Activated T-helper 2 cell treated with anti-CD3 and anti-CD28 coated beads, Interferon-gamma antibody, Interleukin-2, Interleukin-4, amounts not matched to agents 10 μg/mL and 5 μg/mL and 100 μg/mL, durations not matched to agents 14 hours and 24 hours and 36 hours (primary cell): Measurements from ENCODE around the gene PACSIN2. TPM values are rescaled to one million over a fixed set of nuclear protein-coding genes. Genes with fewer than 3 reads are reported as not detected.
"Not testable (repeated sequence)": the region's sequence is repeated elsewhere in the genome, so short reads cannot be mapped to it uniquely, and the experiment has no call there.

Experiments used
- DNase-seq: peaks from one replicate; pipeline ENCODE4 v3.0.0; 2021; ENCODE audit warnings: low spot score
- H3K27ac Mint-ChIP-seq: one replicate; pipeline ENCODE4 v1.8.0; 2021; ENCODE audit warnings: mixed read lengths
- H3K27me3 Mint-ChIP-seq: one replicate; pipeline ENCODE4 v1.8.0; 2021; ENCODE audit warnings: low read depth, mixed read lengths
- H3K36me3 Mint-ChIP-seq: one replicate; pipeline ENCODE4 v1.8.0; 2021; ENCODE audit warnings: low read depth, mixed read lengths
- H3K4me1 Mint-ChIP-seq: one replicate; pipeline ENCODE4 v1.8.0; 2021; ENCODE audit warnings: low read depth, mixed read lengths
- H3K4me3 Mint-ChIP-seq: one replicate; pipeline ENCODE4 v1.8.0; 2021; ENCODE audit warnings: low read depth, mild to moderate bottlenecking, moderate library complexity, mixed read lengths
- H3K9me3 Mint-ChIP-seq: one replicate; pipeline ENCODE4 v1.8.0; 2021; ENCODE audit warnings: mixed read lengths
- intact Hi-C: fragments of 100-400 bp; cut with micrococcal nuclease; formaldehyde crosslinking; loops from one replicate; pipeline ENCODE4 v1.15.1; 2023
- total RNA-seq: library from RNA; stranded (reverse); gene quantifications from 2 replicates; pipeline ENCODE4 v1.2.3, GENCODE V29; 2022

The PACSIN2 gene
- total RNA-seq, 1 donor from 2014 or later, result 30.8 TPM

DNA sequence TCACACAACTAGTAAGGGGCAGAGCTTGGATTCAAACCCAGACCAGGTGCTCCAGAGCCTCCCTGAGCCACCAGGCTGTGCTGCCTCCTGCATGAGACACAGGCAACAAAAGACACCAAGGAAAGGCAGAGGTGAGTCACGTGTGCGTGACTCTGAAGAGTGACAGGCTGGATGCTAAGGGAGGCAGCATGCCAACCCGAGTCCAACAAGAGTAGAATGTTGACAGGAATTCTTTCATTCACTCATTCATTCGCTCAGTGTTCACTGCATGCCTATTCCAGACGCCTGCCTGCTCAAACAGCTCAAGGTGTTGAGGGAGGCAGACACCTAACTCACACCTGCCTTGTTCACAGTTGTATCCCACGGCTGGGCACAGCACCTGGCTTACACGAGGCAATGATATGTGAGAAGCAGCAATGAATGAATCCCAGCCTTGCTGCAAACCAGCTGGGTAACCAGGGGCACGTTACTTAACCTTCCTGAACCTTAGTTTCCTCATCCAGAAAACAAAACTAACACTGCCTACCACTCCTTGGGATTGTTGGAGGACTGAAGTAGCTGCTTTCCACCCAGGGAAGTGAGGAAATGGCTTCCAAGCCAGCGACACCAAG lies 84.0 kb downstream of the PACSIN2 start:
- Mint-ChIP-seq H3K9me3 (no peaks in the 10 kb centered on the region), H3K4me3 (no peak overlapping the region), H3K4me1 (peaks cover 41% of the 10 kb centered on the region)

DNA sequence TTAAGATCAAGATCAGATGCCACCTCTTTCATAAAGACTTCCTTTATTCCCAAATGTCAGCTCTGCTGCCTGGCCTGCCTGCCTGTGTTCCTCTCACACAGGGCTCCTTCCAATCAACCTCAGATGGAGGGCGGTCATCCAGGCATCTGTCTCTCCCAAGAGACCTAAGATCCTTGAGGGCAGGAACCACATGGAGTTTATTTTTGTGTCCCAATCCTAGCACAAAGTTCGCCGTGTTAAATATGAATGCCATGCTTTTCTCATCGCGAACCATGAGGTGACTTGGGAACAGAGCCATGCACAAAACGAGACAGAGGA lies 85.2 kb downstream of the PACSIN2 start:
- H3K27me3 Mint-ChIP-seq, result no peaks in the 10 kb centered on the region
- no peak for DNase-seq
- no peaks in the 10 kb centered on the region for H3K9me3 Mint-ChIP-seq
- H3K4me1 Mint-ChIP-seq, result peaks cover 40% of the 10 kb centered on the region
- H3K4me3 Mint-ChIP-seq, result no peak overlapping the region
- H3K27ac Mint-ChIP-seq, result no peak overlapping the region
- no peaks in the 10 kb centered on the region for H3K36me3 Mint-ChIP-seq
- intact Hi-C loops, result loop anchor here (5.0 to 10.0 kb wide), 2 partner anchors 65 to 73 kb away; no protein-coding TSS in a partner anchor

More for the DNA sequence above, 84.0 kb downstream of the PACSIN2 start:
- DNase-seq, result no peak
- H3K27me3 Mint-ChIP-seq, result no peaks in the 10 kb centered on the region
- H3K27ac Mint-ChIP-seq, result no peak overlapping the region
- no peaks in the 10 kb centered on the region for H3K36me3 Mint-ChIP-seq
- intact Hi-C loops, result loop anchor here (5.0 to 10.0 kb wide), 2 partner anchors 66 to 71 kb away; no protein-coding TSS in a partner anchor

- H3K9me3 Mint-ChIP-seq, result no peaks in the 10 kb centered on the region
- no peaks in the 10 kb centered on the region for H3K36me3 Mint-ChIP-seq
- DNase-seq, result no peak
- H3K4me3 Mint-ChIP-seq, result no peak overlapping the region
- H3K27ac Mint-ChIP-seq, result no peak overlapping the region
- H3K27me3 Mint-ChIP-seq, result no peaks in the 10 kb centered on the region
- H3K4me1 Mint-ChIP-seq, result peaks cover 34% of the 10 kb centered on the region
- intact Hi-C loops, result no loop called here
These were observed 85.7 kb downstream of the PACSIN2 start for GRCh38 chr22:42928969-42929837.

DNA sequence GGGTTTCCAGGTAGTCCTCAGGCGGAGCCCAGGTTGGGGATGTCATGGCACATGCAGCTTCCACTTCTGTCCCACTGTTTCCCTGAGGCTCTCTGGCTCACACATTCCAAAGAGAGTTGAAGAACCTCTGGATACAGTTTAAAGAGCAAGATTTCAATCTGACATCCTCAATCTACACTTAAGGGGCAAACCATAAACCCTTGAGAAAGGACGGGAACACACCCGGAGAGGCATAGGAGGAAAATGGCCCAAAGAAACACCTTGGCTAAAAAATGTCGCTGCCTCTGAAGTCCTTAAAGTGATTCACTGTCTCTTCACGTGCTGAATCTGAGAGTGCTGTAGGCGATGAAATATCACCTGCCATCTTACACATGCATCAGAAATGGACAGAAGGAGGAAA lies 87.0 kb downstream of the PACSIN2 start:
- Mint-ChIP-seq H3K36me3 (no peaks in the 10 kb centered on the region), H3K27ac (no peak overlapping the region), H3K27me3 (no peaks in the 10 kb centered on the region), H3K9me3 (no peaks in the 10 kb centered on the region), H3K4me1 (peaks cover 24% of the 10 kb centered on the region), H3K4me3 (no peak overlapping the region)
- no peak for DNase-seq
- intact Hi-C loops, result no loop called here

GRCh38 chr22:42926768-42927167 lies 88.2 kb downstream of the PACSIN2 start:
- peaks cover 17% of the 10 kb centered on the region for H3K4me1 Mint-ChIP-seq
- no peak overlapping the region for H3K27ac Mint-ChIP-seq

DNA sequence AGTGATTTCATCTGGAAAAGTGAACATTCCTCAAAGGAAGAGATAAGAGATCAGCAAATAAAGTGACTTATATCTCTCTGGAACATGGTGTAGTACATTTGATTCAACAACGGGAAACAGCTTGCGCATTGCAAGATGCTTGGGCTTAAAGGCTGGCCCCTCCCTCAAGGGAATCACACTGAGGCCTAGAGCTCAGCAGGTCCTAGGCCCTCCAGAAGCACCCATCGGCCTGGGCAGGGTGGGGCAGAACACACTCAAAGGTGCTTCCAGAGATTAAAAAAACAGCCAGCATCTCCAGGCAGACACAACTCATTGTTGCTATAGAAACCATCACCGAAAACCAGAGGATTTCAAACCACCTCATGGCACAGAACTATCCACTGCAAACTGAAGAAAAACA lies 88.8 kb downstream of the PACSIN2 start:
- Mint-ChIP-seq H3K36me3 (no peaks in the 10 kb centered on the region), H3K9me3 (no peaks in the 10 kb centered on the region), H3K4me1 (peaks cover 10% of the 10 kb centered on the region), H3K4me3 (no peak overlapping the region), H3K27me3 (no peaks in the 10 kb centered on the region), H3K27ac (no peak overlapping the region)
- no peak for DNase-seq
- intact Hi-C loops, result no loop called here

More at GRCh38 chr22:42926768-42927167, 88.2 kb downstream of the PACSIN2 start:
- H3K36me3 Mint-ChIP-seq, result no peaks in the 10 kb centered on the region
- intact Hi-C loops, result no loop called here
- H3K9me3 Mint-ChIP-seq, result no peaks in the 10 kb centered on the region
- no peaks in the 10 kb centered on the region for H3K27me3 Mint-ChIP-seq
- no peak overlapping the region for H3K4me3 Mint-ChIP-seq
- no peak for DNase-seq

- no peaks in the 10 kb centered on the region for H3K36me3 Mint-ChIP-seq
- no peak overlapping the region for H3K27ac Mint-ChIP-seq
- intact Hi-C loops, result no loop called here
- DNase-seq, result no peak
- H3K4me1 Mint-ChIP-seq, result peaks cover 8% of the 10 kb centered on the region
- H3K27me3 Mint-ChIP-seq, result no peaks in the 10 kb centered on the region
- H3K4me3 Mint-ChIP-seq, result no peak overlapping the region
- no peaks in the 10 kb centered on the region for H3K9me3 Mint-ChIP-seq
These were observed 89.4 kb downstream of the PACSIN2 start for GRCh38 chr22:42925598-42925997.

GRCh38 chr22:42925031-42925430 lies 89.9 kb downstream of the PACSIN2 start:
- H3K4me1 Mint-ChIP-seq, H3K9me3 Mint-ChIP-seq, DNase-seq, H3K4me3 Mint-ChIP-seq, intact Hi-C loops, H3K27ac Mint-ChIP-seq, H3K27me3 Mint-ChIP-seq, H3K36me3 Mint-ChIP-seq: not testable (repeated sequence)

GRCh38 chr22:42924436-42924835 lies 90.5 kb downstream of the PACSIN2 start:
- Mint-ChIP-seq H3K27ac (no peak overlapping the region), H3K4me1 (peaks cover 8% of the 10 kb centered on the region), H3K4me3 (no peak overlapping the region), H3K27me3 (no peaks in the 10 kb centered on the region), H3K36me3 (no peaks in the 10 kb centered on the region), H3K9me3 (no peaks in the 10 kb centered on the region)
- DNase-seq, result no peak
- intact Hi-C loops, result no loop called here

GRCh38 chr22:42922374-42923191 lies 92.4 kb downstream of the PACSIN2 start:
- no peak overlapping the region for H3K27ac Mint-ChIP-seq
- H3K4me3 Mint-ChIP-seq, result no peak overlapping the region
- H3K9me3 Mint-ChIP-seq, result no peaks in the 10 kb centered on the region
- peaks cover 9% of the 10 kb centered on the region for H3K4me1 Mint-ChIP-seq
- no peaks in the 10 kb centered on the region for H3K27me3 Mint-ChIP-seq
- DNase-seq, result no peak
- no peaks in the 10 kb centered on the region for H3K36me3 Mint-ChIP-seq
- intact Hi-C loops, result no loop called here

DNA sequence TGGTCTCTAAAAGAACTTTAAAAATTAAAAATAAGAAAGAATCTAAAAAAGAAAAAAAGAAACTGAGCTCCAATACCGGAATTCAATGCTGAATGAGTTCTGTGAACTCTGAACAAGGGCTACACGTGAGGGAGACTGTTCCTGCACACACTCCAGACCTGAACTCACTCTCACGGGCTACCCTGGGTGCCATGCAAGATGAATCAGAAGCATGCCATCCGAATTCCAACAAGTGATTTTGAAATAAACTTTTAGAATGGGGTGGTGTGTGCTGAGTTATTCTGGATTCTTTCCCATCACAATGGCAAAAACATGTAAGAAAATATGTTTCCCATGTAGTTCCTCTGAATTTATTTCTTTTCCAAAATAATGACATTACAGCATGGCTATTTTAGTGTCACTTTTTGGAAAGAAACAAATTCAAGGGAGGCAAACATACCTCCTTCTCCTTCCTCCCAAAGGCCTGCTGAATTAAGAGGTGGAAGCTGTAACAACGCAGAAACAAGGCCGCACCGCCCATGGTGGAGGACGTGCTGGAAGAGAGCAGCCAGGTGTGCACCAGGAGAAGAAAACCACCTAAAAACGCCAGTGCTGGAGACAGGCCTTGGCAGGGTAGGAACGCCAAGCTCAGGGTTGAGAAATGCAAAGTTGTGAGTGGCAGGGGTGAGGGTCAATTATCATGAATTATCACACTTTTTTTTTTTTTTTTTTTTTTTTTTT lies 94.7 kb downstream of the PACSIN2 start:
- intact Hi-C loops, result no loop called here
- Mint-ChIP-seq H3K9me3 (no peaks in the 10 kb centered on the region), H3K4me1 (peaks cover 5% of the 10 kb centered on the region), H3K36me3 (no peaks in the 10 kb centered on the region), H3K4me3 (no peak overlapping the region), H3K27me3 (no peaks in the 10 kb centered on the region), H3K27ac (no peak overlapping the region)
- no peak for DNase-seq

- Mint-ChIP-seq H3K27ac (no peak overlapping the region), H3K4me1 (peaks cover 5% of the 10 kb centered on the region), H3K27me3 (no peaks in the 10 kb centered on the region), H3K36me3 (no peaks in the 10 kb centered on the region), H3K4me3 (no peak overlapping the region), H3K9me3 (no peaks in the 10 kb centered on the region)
- DNase-seq, result no peak
- intact Hi-C loops, result no loop called here
These were observed 95.8 kb downstream of the PACSIN2 start for GRCh38 chr22:42919199-42919598.
